DMS79 (cell line): ENCODE measurements around the gene LPP.
A peak's percentile ranks its signal among the peaks of the same experiment; 100 is the strongest.

Experiments
- DNase-seq: peaks from one replicate; lab custom pipeline; 2025; lab: John Stamatoyannopoulos, UW

LPP gene

GRCh38 chr3:188522115-188522514 is 368.2 kb downstream of the LPP start:
- DNase-seq, result no peak

GRCh38 chr3:188523291-188523690 is 369.3 kb downstream of the LPP start:
- peak; percentile 13 for DNase-seq

- DNase-seq, result no peak
Measured at GRCh38 chr3:188524052-188524451, 370.1 kb downstream of the LPP start.

- no peak for DNase-seq
Measured at GRCh38 chr3:188526057-188526456, 372.1 kb downstream of the LPP start.

- DNase-seq, result no peak
Measured at GRCh38 chr3:188527389-188527788, 373.4 kb downstream of the LPP start.

GRCh38 chr3:188528396-188528795 is 374.4 kb downstream of the LPP start:
- no peak for DNase-seq

GRCh38 chr3:188529228-188529627 is 375.3 kb downstream of the LPP start:
- DNase-seq, result no peak

- DNase-seq, result no peak
Measured at GRCh38 chr3:188530226-188530625, 376.3 kb downstream of the LPP start.

GRCh38 chr3:188531210-188531609 is 377.3 kb downstream of the LPP start:
- DNase-seq, result no peak

GRCh38 chr3:188533172-188533571 is 379.2 kb downstream of the LPP start:
- DNase-seq, result no peak

- DNase-seq, result no peak
Measured at GRCh38 chr3:188533612-188534357, 379.8 kb downstream of the LPP start.

GRCh38 chr3:188534633-188535032 is 380.7 kb downstream of the LPP start:
- DNase-seq, result no peak

GRCh38 chr3:188537606-188538005 is 383.6 kb downstream of the LPP start:
- DNase-seq, result no peak

GRCh38 chr3:188539037-188539436 is 385.1 kb downstream of the LPP start:
- DNase-seq, result no peak

- no peak for DNase-seq
Measured at GRCh38 chr3:188539631-188540194, 385.8 kb downstream of the LPP start.

- DNase-seq, result no peak
Measured at GRCh38 chr3:188542196-188542595, 388.2 kb downstream of the LPP start.

GRCh38 chr3:188544012-188544411 is 390.1 kb downstream of the LPP start:
- DNase-seq, result no peak

- no peak for DNase-seq
Measured at GRCh38 chr3:188546835-188547670, 393.1 kb downstream of the LPP start.

GRCh38 chr3:188553569-188553968 is 399.6 kb downstream of the LPP start:
- no peak for DNase-seq

GRCh38 chr3:188554404-188554803 is 400.4 kb downstream of the LPP start:
- DNase-seq, result no peak

- no peak for DNase-seq
Measured at GRCh38 chr3:188557235-188557634, 403.3 kb downstream of the LPP start.

GRCh38 chr3:188558343-188559071 is 404.6 kb downstream of the LPP start:
- DNase-seq, result no peak
